ENCODE measurements around the gene TNFAIP8. TPM values are rescaled to one million over a fixed set of nuclear protein-coding genes. Genes with fewer than 3 reads are reported as not detected.

TNFAIP8 gene
- total and polyA plus RNA-seq, 7 experiments from 2014 or later = 102 to 285 (median 156) TPM

GRCh38 chr5:119333421-119333851 is 22.4 kb upstream of the TNFAIP8 start:
- intact Hi-C loops (cut with micrococcal nuclease) = loop anchor here (1.0 to 5.0 kb wide), 10 partner anchors 8 to 346 kb away; partner anchors contain the start of gene DTWD2 (in 1 of the 2)
- Mint-ChIP-seq H3K36me3 (peaks cover 0 to 56% (median 0%) of the 10 kb centered on the region in 5 donors), H3K9me3 (peaks cover 0 to 3% (median 0%) of the 10 kb centered on the region in 11 donors), H3K27me3 (no peaks in the 10 kb centered on the region), H3K27ac (peak overlapping the region; percentile 84 to 99 (median 95)), H3K4me1 (peaks cover 77 to 97% (median 89%) of the 10 kb centered on the region in 7 donors), H3K4me3 (peak overlapping the region; percentile 82 to 99 (median 90))
- Histone ChIP-seq H3K27ac (ENCODE audit: low read depth, low read length) (peak overlapping the region; percentile 78), H3K36me3 (ENCODE audit: control insufficient read depth in 2 of 3, insufficient read depth in 3 of 3, low read length in 3 of 3) (no peaks in the 10 kb centered on the region), H3K9me3 (ENCODE audit: control insufficient read depth in 2 of 3, low read length in 3 of 3) (no peaks in the 10 kb centered on the region), H3K27me3 (ENCODE audit: control insufficient read depth in 2 of 2, insufficient read depth in 2 of 2, low read length in 2 of 2) (no peaks in the 10 kb centered on the region), H3K4me1 (ENCODE audit: control insufficient read depth in 2 of 2, insufficient read depth in 2 of 2, low read length in 2 of 2) (peaks cover 72 to 94% of the 10 kb centered on the region in 2 donors), H3K4me3 (ENCODE audit: low read length) (peak overlapping the region; percentile 46)
- ChIA-PET POLR2A (interaction anchor here (1.0 to 5.9 kb wide), 7 partner anchors 10 to 65 kb away, joined by 3 to 58 read pairs (median 7); no protein-coding TSS in a partner anchor), CTCF (interaction anchor here (2.0 to 7.6 kb wide), 2 partner anchors 20 to 76 kb away, joined by 4 to 47 read pairs; no protein-coding TSS in a partner anchor)
- DNase-seq = no peak
- no peak for ATAC-seq

GRCh38 chr5:119335261-119335677 is 20.6 kb upstream of the TNFAIP8 start:
- ATAC-seq (no peak), DNase-seq (no peak)
- Histone ChIP-seq H3K36me3 (ENCODE audit: control insufficient read depth in 2 of 3, insufficient read depth in 3 of 3, low read length in 3 of 3) (no peaks in the 10 kb centered on the region), H3K4me1 (ENCODE audit: control insufficient read depth in 2 of 2, insufficient read depth in 2 of 2, low read length in 2 of 2) (peaks cover 72 to 94% of the 10 kb centered on the region in 2 donors), H3K4me3 (ENCODE audit: low read length) (peak overlapping the region; percentile 46), H3K27me3 (ENCODE audit: control insufficient read depth in 2 of 2, insufficient read depth in 2 of 2, low read length in 2 of 2) (no peaks in the 10 kb centered on the region), H3K27ac (ENCODE audit: low read depth, low read length) (peak overlapping the region; percentile 78), H3K9me3 (ENCODE audit: control insufficient read depth in 2 of 3, low read length in 3 of 3) (no peaks in the 10 kb centered on the region)
- Mint-ChIP-seq H3K9me3 (peaks cover 0 to 3% (median 0%) of the 10 kb centered on the region in 11 donors), H3K27me3 (no peaks in the 10 kb centered on the region), H3K4me3 (peak overlapping the region; percentile 82 to 97 (median 90)), H3K4me1 (peaks cover 79 to 97% (median 90%) of the 10 kb centered on the region in 7 donors), H3K27ac (peak overlapping the region; percentile 84 to 99 (median 94)), H3K36me3 (peaks cover 0 to 57% (median 0%) of the 10 kb centered on the region in 5 donors)
- intact Hi-C loops (cut with micrococcal nuclease) = loop anchor here in 1 of 2 donors (5.0 kb wide), 2 partner anchors 33 to 77 kb away; no protein-coding TSS in a partner anchor
- ChIA-PET POLR2A (interaction anchor here (0.6 to 5.9 kb wide), 12 partner anchors 10 to 265 kb away, joined by 3 to 58 read pairs (median 7); partner anchors contain the start of gene DMXL1), CTCF (interaction anchor here (1.5 to 7.6 kb wide), 2 partner anchors 21 to 22 kb away, joined by 4 to 47 read pairs; no protein-coding TSS in a partner anchor)

- H3K4me1 Mint-ChIP-seq = peaks cover 77 to 97% (median 90%) of the 10 kb centered on the region in 7 donors
- ChIA-PET POLR2A (interaction anchor here (0.9 to 5.9 kb wide), 10 partner anchors 13 to 64 kb away, joined by 3 to 58 read pairs (median 4); no protein-coding TSS in a partner anchor), CTCF (interaction anchor here (1.4 to 7.6 kb wide), 3 partner anchors 22 to 75 kb away, joined by 5 to 47 read pairs (median 44); no protein-coding TSS in a partner anchor)
- H3K9me3 Mint-ChIP-seq = no peaks in the 10 kb centered on the region
- peak overlapping the region; percentile 84 to 99 (median 94) for H3K27ac Mint-ChIP-seq
- H3K36me3 ChIP-seq (ENCODE audit: control insufficient read depth in 2 of 3, insufficient read depth in 3 of 3, low read length in 3 of 3) = no peaks in the 10 kb centered on the region
- ATAC-seq (peak; percentile 28), DNase-seq (peak in 1 of 9 donors; percentile 29)
- peak overlapping the region; percentile 24 for H3K4me3 ChIP-seq (ENCODE audit: low read length)
- peak overlapping the region; percentile 78 for H3K27ac ChIP-seq (ENCODE audit: low read depth, low read length)
- intact Hi-C loops (cut with micrococcal nuclease) = loop anchor here in 1 of 2 donors (1.0 to 5.0 kb wide), 3 partner anchors 34 to 76 kb away; no protein-coding TSS in a partner anchor
- peaks cover 71 to 96% of the 10 kb centered on the region in 2 donors for H3K4me1 ChIP-seq (ENCODE audit: control insufficient read depth in 2 of 2, insufficient read depth in 2 of 2, low read length in 2 of 2)
- peak overlapping the region; percentile 82 to 97 (median 90) for H3K4me3 Mint-ChIP-seq
- peaks cover 0 to 57% (median 3%) of the 10 kb centered on the region in 5 donors for H3K36me3 Mint-ChIP-seq
- H3K27me3 Mint-ChIP-seq = no peaks in the 10 kb centered on the region
- no peaks in the 10 kb centered on the region for H3K9me3 ChIP-seq (ENCODE audit: control insufficient read depth in 2 of 3, low read length in 3 of 3)
- no peaks in the 10 kb centered on the region for H3K27me3 ChIP-seq (ENCODE audit: control insufficient read depth in 2 of 2, insufficient read depth in 2 of 2, low read length in 2 of 2)
Measured at GRCh38 chr5:119336262-119336661, 19.6 kb upstream of the TNFAIP8 start.

GRCh38 chr5:119336845-119337580 is 18.8 kb upstream of the TNFAIP8 start:
- H3K4me1 ChIP-seq (ENCODE audit: control insufficient read depth in 2 of 2, insufficient read depth in 2 of 2, low read length in 2 of 2) = peaks cover 70 to 96% of the 10 kb centered on the region in 2 donors
- peak overlapping the region; percentile 2 for H3K4me3 ChIP-seq (ENCODE audit: low read length)
- peaks cover 73 to 97% (median 90%) of the 10 kb centered on the region in 7 donors for H3K4me1 Mint-ChIP-seq
- H3K27me3 ChIP-seq (ENCODE audit: control insufficient read depth in 2 of 2, insufficient read depth in 2 of 2, low read length in 2 of 2) = no peaks in the 10 kb centered on the region
- CTCF ChIA-PET = interaction anchor here (1.1 to 7.6 kb wide), 8 partner anchors 15 to 74 kb away, joined by 3 to 47 read pairs (median 5); no protein-coding TSS in a partner anchor
- intact Hi-C loops (cut with micrococcal nuclease) = loop anchor here in 1 of 2 donors (1.0 to 5.0 kb wide), 5 partner anchors 8 to 75 kb away; no protein-coding TSS in a partner anchor
- DNase-seq = no peak
- peak overlapping the region; percentile 51 to 97 (median 83) for H3K4me3 Mint-ChIP-seq
- no peaks in the 10 kb centered on the region for H3K36me3 ChIP-seq (ENCODE audit: control insufficient read depth in 2 of 3, insufficient read depth in 3 of 3, low read length in 3 of 3)
- H3K27ac ChIP-seq (ENCODE audit: low read depth, low read length) = peak overlapping the region; percentile 78
- no peaks in the 10 kb centered on the region for H3K9me3 ChIP-seq (ENCODE audit: control insufficient read depth in 2 of 3, low read length in 3 of 3)
- H3K9me3 Mint-ChIP-seq = no peaks in the 10 kb centered on the region
- peak overlapping the region; percentile 84 to 99 (median 94) for H3K27ac Mint-ChIP-seq
- ATAC-seq = no peak
- H3K36me3 Mint-ChIP-seq = peaks cover 0 to 54% (median 3%) of the 10 kb centered on the region in 5 donors
- H3K27me3 Mint-ChIP-seq = no peaks in the 10 kb centered on the region
- POLR2A ChIA-PET = interaction anchor here (0.6 to 5.9 kb wide), 27 partner anchors 7 to 349 kb away, joined by 3 to 58 read pairs (median 4); partner anchors contain the start of genes DMXL1 and DTWD2

- ChIA-PET POLR2A (interaction anchor here (0.7 to 4.2 kb wide), 18 partner anchors 8 to 267 kb away, joined by 3 to 33 read pairs (median 6); partner anchors contain the start of gene DMXL1), CTCF (interaction anchor here (0.5 to 7.6 kb wide), 8 partner anchors 11 to 73 kb away, joined by 3 to 47 read pairs (median 4); no protein-coding TSS in a partner anchor)
- no peaks in the 10 kb centered on the region for H3K36me3 ChIP-seq (ENCODE audit: control insufficient read depth in 2 of 3, insufficient read depth in 3 of 3, low read length in 3 of 3)
- H3K9me3 Mint-ChIP-seq = no peaks in the 10 kb centered on the region
- peak overlapping the region; percentile 43 to 97 (median 83) for H3K4me3 Mint-ChIP-seq
- H3K27me3 Mint-ChIP-seq = no peaks in the 10 kb centered on the region
- peaks cover 74 to 97% of the 10 kb centered on the region in 2 donors for H3K4me1 ChIP-seq (ENCODE audit: control insufficient read depth in 2 of 2, insufficient read depth in 2 of 2, low read length in 2 of 2)
- intact Hi-C loops (cut with micrococcal nuclease) = loop anchor here in 1 of 2 donors (1.0 to 5.0 kb wide), 4 partner anchors 8 to 74 kb away; no protein-coding TSS in a partner anchor
- peak overlapping the region; percentile 78 for H3K27ac ChIP-seq (ENCODE audit: low read depth, low read length)
- DNase-seq = peak in 4 of 9 donors; percentile 52 to 62 (median 56)
- H3K4me3 ChIP-seq (ENCODE audit: low read length) = peak overlapping the region; percentile 30
- H3K27ac Mint-ChIP-seq = peak overlapping the region; percentile 84 to 99 (median 94)
- ATAC-seq = peak; percentile 21
- no peaks in the 10 kb centered on the region for H3K27me3 ChIP-seq (ENCODE audit: control insufficient read depth in 2 of 2, insufficient read depth in 2 of 2, low read length in 2 of 2)
- H3K9me3 ChIP-seq (ENCODE audit: control insufficient read depth in 2 of 3, low read length in 3 of 3) = no peaks in the 10 kb centered on the region
- H3K4me1 Mint-ChIP-seq = peaks cover 73 to 97% (median 91%) of the 10 kb centered on the region in 7 donors
- peaks cover 0 to 56% (median 7%) of the 10 kb centered on the region in 5 donors for H3K36me3 Mint-ChIP-seq
Measured at GRCh38 chr5:119338326-119338946, 17.4 kb upstream of the TNFAIP8 start.

Measured in naive thymus-derived CD4-positive, alpha-beta T cell (primary cell).